ENCODE data around the gene LRRC74B.
"Not testable (repeated sequence)": the region's sequence is repeated elsewhere in the genome, so short reads cannot be mapped to it uniquely, and the experiment has no call there.

Gene LRRC74B

GRCh38 chr22:21091220-21091619 is 45.5 kb downstream of the LRRC74B start:
- H3K36me3 Mint-ChIP-seq; H3K4me3 Mint-ChIP-seq; H3K4me1 Mint-ChIP-seq (ENCODE audit: low read depth): not testable (repeated sequence)

GRCh38 chr22:21092797-21093554 is 47.2 kb downstream of the LRRC74B start:
- no peaks in the 10 kb centered on the region for H3K36me3 Mint-ChIP-seq
- no peaks in the 10 kb centered on the region for H3K9me3 Mint-ChIP-seq (ENCODE audit: low read depth)
- peaks cover 2% of the 10 kb centered on the region for H3K27me3 Mint-ChIP-seq
- H3K27ac Mint-ChIP-seq = no peak overlapping the region
- no peaks in the 10 kb centered on the region for H3K4me1 Mint-ChIP-seq (ENCODE audit: low read depth)
- no peak overlapping the region for H3K4me3 Mint-ChIP-seq

More at GRCh38 chr22:21091220-21091619, 45.5 kb downstream of the LRRC74B start:
- not testable (repeated sequence) for H3K9me3 Mint-ChIP-seq (ENCODE audit: low read depth); H3K27me3 Mint-ChIP-seq; H3K27ac Mint-ChIP-seq

DNA sequence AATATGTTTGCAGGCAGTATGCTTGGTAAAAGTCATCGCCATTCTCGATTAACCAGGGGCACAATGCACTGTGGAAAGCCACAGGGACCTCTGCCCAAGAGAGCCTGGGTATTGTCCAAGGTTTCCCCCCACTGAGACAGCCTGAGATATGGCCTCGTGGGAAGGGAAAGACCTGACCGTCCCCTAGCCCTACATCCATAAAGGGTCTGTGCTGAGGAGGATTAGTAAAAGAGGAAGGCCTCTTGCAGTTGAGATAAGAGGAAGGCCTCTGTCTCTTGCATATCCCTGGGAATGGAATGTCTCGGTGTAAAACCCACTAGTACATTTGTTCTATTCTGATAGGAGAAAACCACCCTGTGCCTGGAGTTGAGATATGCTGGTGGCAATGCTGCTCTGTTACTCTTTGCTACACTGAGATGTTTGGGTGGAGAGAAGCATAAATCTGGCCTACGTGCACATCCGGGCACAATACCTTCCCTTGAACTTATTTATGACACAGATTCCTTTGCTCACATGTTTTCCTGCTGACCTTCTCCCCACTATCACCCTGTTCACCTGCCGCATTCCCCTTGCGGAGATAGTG is 47.9 kb downstream of the LRRC74B start:
- not testable (repeated sequence) for H3K4me3 Mint-ChIP-seq; H3K9me3 Mint-ChIP-seq (ENCODE audit: low read depth); H3K4me1 Mint-ChIP-seq (ENCODE audit: low read depth); H3K27me3 Mint-ChIP-seq; H3K36me3 Mint-ChIP-seq; H3K27ac Mint-ChIP-seq

DNA sequence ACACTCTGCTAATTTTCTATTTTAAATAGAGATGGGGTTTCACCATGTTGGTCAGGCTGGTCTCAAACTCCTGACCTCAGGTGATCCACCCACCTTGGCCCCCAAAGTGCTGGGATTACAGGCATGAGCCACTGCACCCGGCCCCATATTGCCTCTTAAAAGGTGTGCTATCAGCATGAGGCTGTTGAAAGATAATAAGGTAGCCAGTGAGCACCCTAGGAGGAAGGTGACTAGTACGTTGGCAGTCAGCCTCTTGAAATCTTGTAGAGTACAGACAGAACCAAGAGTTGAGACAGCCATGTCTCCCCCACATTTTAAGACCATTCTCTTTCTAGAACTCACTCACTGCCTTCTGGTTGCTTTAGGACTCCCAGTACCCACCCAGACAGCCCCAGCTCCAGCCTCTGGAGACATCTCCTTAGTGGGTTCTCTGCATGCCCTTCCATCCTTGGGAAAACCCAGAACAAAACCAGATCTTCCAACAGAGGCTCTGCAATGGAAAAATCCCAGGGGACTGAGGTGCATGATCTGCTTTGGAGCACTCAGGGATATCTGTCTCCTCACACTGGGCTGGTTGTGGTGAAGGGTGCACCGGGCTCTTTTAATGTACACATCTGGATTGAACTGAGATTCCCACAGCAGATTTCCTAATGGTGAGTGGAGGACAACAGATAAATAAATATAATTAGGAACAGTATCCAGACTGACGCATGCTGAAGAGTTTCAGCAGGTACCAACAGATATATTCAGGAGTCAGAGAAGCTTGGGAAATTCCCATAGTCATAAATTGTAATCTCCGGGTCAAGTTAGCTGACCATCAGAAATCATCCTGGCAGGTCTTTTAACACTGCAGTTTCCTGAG is 49.4 kb downstream of the LRRC74B start:
- Mint-ChIP-seq H3K27me3 (no peaks in the 10 kb centered on the region), H3K27ac (no peak overlapping the region), H3K36me3 (no peaks in the 10 kb centered on the region), H3K9me3 (ENCODE audit: low read depth) (no peaks in the 10 kb centered on the region), H3K4me1 (ENCODE audit: low read depth) (no peaks in the 10 kb centered on the region), H3K4me3 (no peak overlapping the region)

DNA sequence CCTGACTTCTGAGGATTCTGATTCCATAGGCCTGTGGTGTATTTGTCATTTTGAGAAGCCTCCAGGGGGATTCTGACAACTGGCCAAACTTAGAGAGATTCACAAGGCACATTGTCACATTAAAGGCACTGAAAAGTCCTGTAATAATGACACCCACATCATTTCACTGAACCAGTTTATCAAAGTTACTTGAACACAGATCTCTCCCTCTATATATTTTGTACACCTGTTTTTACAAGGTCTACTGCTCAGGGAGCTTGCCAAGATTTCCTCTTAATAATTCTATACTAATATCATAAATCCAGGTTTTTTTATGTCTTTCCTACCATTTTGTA is 50.0 kb downstream of the LRRC74B start:
- Mint-ChIP-seq H3K36me3 (no peaks in the 10 kb centered on the region), H3K4me3 (no peak overlapping the region), H3K27ac (no peak overlapping the region), H3K4me1 (ENCODE audit: low read depth) (no peaks in the 10 kb centered on the region), H3K27me3 (no peaks in the 10 kb centered on the region), H3K9me3 (ENCODE audit: low read depth) (no peaks in the 10 kb centered on the region)

DNA sequence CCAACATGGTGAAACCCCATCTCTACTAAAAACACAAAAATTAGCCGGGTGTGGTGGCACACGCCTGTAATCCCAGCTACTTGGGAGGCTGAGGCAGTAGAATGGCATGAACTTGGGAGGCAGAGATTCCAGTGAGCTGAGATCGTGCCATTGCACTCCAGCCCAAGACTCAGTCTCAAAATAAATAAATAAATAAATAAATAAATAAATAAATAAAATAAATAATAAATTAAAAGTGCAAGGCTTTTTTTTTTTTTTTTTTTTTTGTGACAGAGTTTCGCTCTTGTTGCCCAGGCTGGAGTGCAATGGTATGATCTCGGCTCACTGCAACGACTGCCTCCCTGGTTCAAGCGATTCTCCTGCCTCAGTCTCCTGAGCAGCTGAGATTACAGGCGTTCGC is 51.1 kb downstream of the LRRC74B start:
- H3K9me3 Mint-ChIP-seq (ENCODE audit: low read depth); H3K27me3 Mint-ChIP-seq; H3K4me3 Mint-ChIP-seq: not testable (repeated sequence)

GRCh38 chr22:21098099-21098671 is 52.4 kb downstream of the LRRC74B start:
- no peaks in the 10 kb centered on the region for H3K9me3 Mint-ChIP-seq (ENCODE audit: low read depth)
- no peak overlapping the region for H3K27ac Mint-ChIP-seq
- no peaks in the 10 kb centered on the region for H3K36me3 Mint-ChIP-seq

More for the DNA sequence above, 51.1 kb downstream of the LRRC74B start:
- not testable (repeated sequence) for H3K27ac Mint-ChIP-seq; H3K4me1 Mint-ChIP-seq (ENCODE audit: low read depth); H3K36me3 Mint-ChIP-seq

DNA sequence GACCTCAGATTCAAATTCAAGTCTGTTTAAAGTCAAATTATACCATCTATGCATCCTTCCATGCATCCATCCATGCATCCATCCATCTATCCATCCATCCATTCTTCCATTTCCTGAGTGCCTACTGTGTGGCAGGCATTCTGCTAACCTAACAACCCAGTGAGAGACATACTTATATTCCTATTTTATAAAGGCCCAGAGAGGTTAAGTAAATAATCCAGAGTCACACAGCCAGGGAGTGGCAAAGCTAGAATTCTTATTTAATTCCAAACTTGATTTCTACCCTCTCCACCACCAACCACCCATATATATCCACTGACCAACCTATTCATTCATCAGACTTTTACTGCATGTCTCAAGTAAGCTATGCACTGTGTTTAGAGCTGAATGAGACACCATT is 53.8 kb downstream of the LRRC74B start:
- peaks cover 3% of the 10 kb centered on the region for H3K27me3 Mint-ChIP-seq
- peaks cover 5% of the 10 kb centered on the region for H3K4me1 Mint-ChIP-seq (ENCODE audit: low read depth)
- H3K36me3 Mint-ChIP-seq = no peaks in the 10 kb centered on the region

More at GRCh38 chr22:21098099-21098671, 52.4 kb downstream of the LRRC74B start:
- H3K4me1 Mint-ChIP-seq (ENCODE audit: low read depth) = peaks cover 5% of the 10 kb centered on the region
- H3K27me3 Mint-ChIP-seq = peaks cover 3% of the 10 kb centered on the region
- H3K4me3 Mint-ChIP-seq = no peak overlapping the region

GRCh38 chr22:21100149-21101032 is 54.6 kb downstream of the LRRC74B start:
- Mint-ChIP-seq H3K27ac (no peak overlapping the region), H3K4me1 (ENCODE audit: low read depth) (peaks cover 5% of the 10 kb centered on the region), H3K4me3 (no peak overlapping the region), H3K36me3 (no peaks in the 10 kb centered on the region), H3K27me3 (peaks cover 3% of the 10 kb centered on the region), H3K9me3 (ENCODE audit: low read depth) (no peaks in the 10 kb centered on the region)

More for the DNA sequence above, 53.8 kb downstream of the LRRC74B start:
- no peak overlapping the region for H3K27ac Mint-ChIP-seq
- H3K9me3 Mint-ChIP-seq (ENCODE audit: low read depth) = no peaks in the 10 kb centered on the region
- no peak overlapping the region for H3K4me3 Mint-ChIP-seq

DNA sequence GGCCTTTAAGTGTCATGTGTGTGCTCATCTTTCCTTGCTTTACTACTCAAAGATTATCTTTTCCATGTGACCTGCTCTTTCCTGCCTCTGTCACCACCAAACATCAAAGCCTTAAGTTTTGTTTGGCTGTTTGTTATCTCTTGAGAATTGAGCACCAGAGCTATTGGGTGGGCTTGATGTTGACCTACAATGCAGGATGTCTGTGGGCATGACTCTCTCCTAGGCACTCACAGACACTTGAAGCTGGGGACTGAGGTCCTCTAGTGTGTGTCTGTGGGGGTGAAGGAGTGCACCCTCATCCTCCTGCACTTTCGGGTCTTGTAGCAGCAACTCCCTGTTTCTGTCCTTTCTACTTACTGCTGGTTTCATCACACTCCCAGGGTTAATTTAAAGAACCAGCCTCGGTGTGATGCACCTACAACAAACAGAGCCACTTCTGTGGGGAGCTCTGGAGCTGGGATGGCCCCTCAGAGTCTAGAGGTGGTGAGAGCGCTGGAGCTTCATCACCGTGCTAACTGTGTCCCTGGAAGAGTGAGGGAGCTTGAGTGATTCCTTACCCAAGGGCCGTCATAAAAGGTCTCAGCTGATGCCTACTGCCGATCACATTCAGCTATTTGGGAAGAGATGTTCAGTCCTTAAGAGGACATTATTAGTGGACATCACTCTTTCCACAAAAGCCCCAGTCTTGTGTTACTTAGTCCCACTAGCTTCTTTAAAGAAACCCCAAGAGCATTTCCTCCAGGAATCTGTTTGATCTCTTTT is 56.3 kb downstream of the LRRC74B start:
- Mint-ChIP-seq H3K9me3 (ENCODE audit: low read depth) (no peaks in the 10 kb centered on the region), H3K27ac (no peak overlapping the region), H3K36me3 (no peaks in the 10 kb centered on the region), H3K27me3 (peaks cover 7% of the 10 kb centered on the region), H3K4me3 (no peak overlapping the region), H3K4me1 (ENCODE audit: low read depth) (peaks cover 5% of the 10 kb centered on the region)

- H3K4me3 Mint-ChIP-seq = peak overlapping the region; percentile 38
- H3K27ac Mint-ChIP-seq = no peak overlapping the region
- H3K27me3 Mint-ChIP-seq = peaks cover 9% of the 10 kb centered on the region
- no peaks in the 10 kb centered on the region for H3K36me3 Mint-ChIP-seq
- no peaks in the 10 kb centered on the region for H3K9me3 Mint-ChIP-seq (ENCODE audit: low read depth)
- H3K4me1 Mint-ChIP-seq (ENCODE audit: low read depth) = peaks cover 5% of the 10 kb centered on the region
These were observed 57.0 kb downstream of the LRRC74B start for GRCh38 chr22:21102659-21103267.

GRCh38 chr22:21103633-21104032 is 57.9 kb downstream of the LRRC74B start:
- Mint-ChIP-seq H3K36me3 (no peaks in the 10 kb centered on the region), H3K4me1 (ENCODE audit: low read depth) (peaks cover 5% of the 10 kb centered on the region), H3K4me3 (no peak overlapping the region), H3K27ac (no peak overlapping the region), H3K27me3 (peaks cover 9% of the 10 kb centered on the region), H3K9me3 (ENCODE audit: low read depth) (no peaks in the 10 kb centered on the region)

DNA sequence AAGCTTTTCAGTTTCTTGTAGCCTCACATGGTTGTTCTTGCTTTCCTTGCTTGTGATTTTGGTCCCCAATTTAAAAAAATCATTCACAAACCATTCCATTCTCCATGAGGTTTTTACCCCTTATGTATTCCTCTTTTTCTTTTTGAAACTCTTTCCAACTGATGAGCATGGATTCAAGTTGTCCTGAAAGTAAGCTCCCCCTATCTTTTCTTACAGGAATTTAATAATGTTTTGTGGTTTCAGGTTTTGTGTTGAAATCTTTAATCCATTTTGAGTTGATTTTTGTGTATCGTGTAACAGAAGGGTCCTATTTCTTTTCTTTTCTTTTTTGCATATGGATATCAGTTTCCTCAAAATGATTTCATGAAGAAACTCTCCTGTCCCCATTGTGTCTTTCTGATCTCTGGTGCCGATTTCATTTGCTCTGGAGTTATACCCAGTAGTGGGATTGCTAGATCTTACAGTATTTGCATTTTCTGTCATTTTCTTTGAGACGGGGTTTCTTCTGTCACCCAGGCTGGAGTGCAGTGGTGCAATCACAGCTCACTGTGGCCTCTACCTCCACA is 58.5 kb downstream of the LRRC74B start:
- no peak overlapping the region for H3K27ac Mint-ChIP-seq
- H3K4me3 Mint-ChIP-seq = no peak overlapping the region
- peaks cover 5% of the 10 kb centered on the region for H3K4me1 Mint-ChIP-seq (ENCODE audit: low read depth)
- H3K27me3 Mint-ChIP-seq = peaks cover 10% of the 10 kb centered on the region
- no peaks in the 10 kb centered on the region for H3K9me3 Mint-ChIP-seq (ENCODE audit: low read depth)
- H3K36me3 Mint-ChIP-seq = no peaks in the 10 kb centered on the region

All from activated naive CD8-positive, alpha-beta T cell (primary cell).